ENCODE measurements around the gene TNNI3K. TPM values are rescaled to one million over a fixed set of nuclear protein-coding genes. Genes with fewer than 3 reads are reported as not detected.

The TNNI3K gene
- total and polyA plus RNA-seq, 10 of the 15 experiments (the other 5 are each of a cell fraction or from before 2014, with no cell fraction given), result 0.14 to 1.6 (median 0.44) TPM; not detected in 4

DNA sequence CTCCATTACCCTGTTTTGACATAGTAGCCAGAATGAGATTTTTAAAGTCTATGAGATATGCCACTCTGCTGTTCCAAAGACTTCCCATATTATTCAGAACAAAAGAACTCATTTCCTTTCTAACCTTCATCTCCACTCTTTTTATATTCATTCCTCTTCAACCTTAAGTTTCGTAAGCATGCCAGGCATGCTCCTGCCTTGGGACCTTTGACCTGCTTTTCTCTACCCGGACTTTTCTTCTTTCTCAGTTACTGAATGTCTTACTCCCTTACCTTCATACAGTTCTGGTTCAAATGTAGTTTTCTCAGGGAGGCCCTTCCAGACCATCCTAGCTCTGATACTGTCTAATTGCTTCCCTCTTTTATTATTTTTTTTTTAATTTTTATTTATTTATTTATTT lies 81.1 kb downstream of the TNNI3K start:
- ChIA-PET SMC1A (ENCODE audit: uncharacterized antibody, unreplicated experiment) (interaction anchor here (0.6 kb wide), 1 partner anchor 9 kb away, joined by 3 read pairs; no protein-coding TSS in a partner anchor), CTCF (no interaction called here), RAD21 (ENCODE audit: unreplicated experiment) (no interaction called here), POLR2A (no interaction called here)
- Histone ChIP-seq H3K9me3 (replicated peaks; ENCODE audit: control insufficient read depth, insufficient read depth, low read length) (no peaks in the 10 kb centered on the region), H3K27ac (ENCODE audit: control insufficient read depth, insufficient read depth) (no peak overlapping the region), H3K36me3 (ENCODE audit: control insufficient read depth in 2 of 2, insufficient read depth in 2 of 2, low read length in 1 of 2) (no peaks in the 10 kb centered on the region), H2AFZ (ENCODE audit: control insufficient read depth, low read depth, low read length) (no peak overlapping the region), H4K20me1 (ENCODE audit: control insufficient read depth, insufficient read depth) (no peaks in the 10 kb centered on the region), H3K79me2 (ENCODE audit: control insufficient read depth, insufficient read depth, low read length) (no peaks in the 10 kb centered on the region), H3K27me3 (replicated peaks in 1 of 2; ENCODE audit: control insufficient read depth in 2 of 2, insufficient read depth in 2 of 2, low read length in 1 of 2) (peaks cover 0 to 1% of the 10 kb centered on the region in 2 experiments; a peak in 1 of 4 replicates), H3K9ac (ENCODE audit: control insufficient read depth, insufficient read depth, low read length) (no peak overlapping the region), H3K4me1 (ENCODE audit: control insufficient read depth, insufficient read depth, low read length) (no peaks in the 10 kb centered on the region), H3K4me3 (no peak overlapping the region), H3K4me2 (ENCODE audit: control insufficient read depth, insufficient read depth) (no peak overlapping the region)
- no peak for DNase-seq (ENCODE audit: low read depth, low spot score)
- ATAC-seq, result no peak
- intact Hi-C loops (cut with micrococcal nuclease; ENCODE audit: unreplicated experiment) (no loop called here), in situ Hi-C loops (cut with MboI) (no loop called here)
- FAIRE-seq, result no peak
- TF ChIP-seq SPI1 (IDR thresholded peaks at IDR 0.05; ENCODE audit: borderline replicate concordance, insufficient read depth, low read depth, low read length) (no peak), ETV6 (conservative IDR thresholded peaks at IDR 0.05 in 1 of 2, IDR thresholded peaks at IDR 0.05 in 1 of 2; ENCODE audit: borderline replicate concordance in 1 of 2, low read depth in 1 of 2) (no peak), SRF (IDR thresholded peaks at IDR 0.05; ENCODE audit: low read depth in 2 of 2, low read length in 2 of 2) (no peak), BRCA1 (IDR thresholded peaks at IDR 0.05; ENCODE audit: low read depth, low read length) (no peak), SP1 (IDR thresholded peaks at IDR 0.05; ENCODE audit: low read depth, low read length) (no peak), KDM1A (IDR thresholded peaks at IDR 0.05; ENCODE audit: borderline replicate concordance) (no peak), JUNB (IDR thresholded peaks at IDR 0.05) (no peak), NR2C2 (IDR thresholded peaks at IDR 0.05; ENCODE audit: borderline replicate concordance, control insufficient read depth, insufficient read length, low read depth) (no peak), KAT2A (conservative IDR thresholded peaks at IDR 0.05; ENCODE audit: control insufficient read depth, low read depth, low read length) (no peak), NFYA (IDR thresholded peaks at IDR 0.05; ENCODE audit: borderline replicate concordance, low read depth, low read length) (no peak), SIX5 (IDR thresholded peaks at IDR 0.05; ENCODE audit: low read depth, low read length, severe bottlenecking) (no peak), ZSCAN29 (IDR thresholded peaks at IDR 0.05) (no peak)
- TF ChIP-seq, protein P1, sequence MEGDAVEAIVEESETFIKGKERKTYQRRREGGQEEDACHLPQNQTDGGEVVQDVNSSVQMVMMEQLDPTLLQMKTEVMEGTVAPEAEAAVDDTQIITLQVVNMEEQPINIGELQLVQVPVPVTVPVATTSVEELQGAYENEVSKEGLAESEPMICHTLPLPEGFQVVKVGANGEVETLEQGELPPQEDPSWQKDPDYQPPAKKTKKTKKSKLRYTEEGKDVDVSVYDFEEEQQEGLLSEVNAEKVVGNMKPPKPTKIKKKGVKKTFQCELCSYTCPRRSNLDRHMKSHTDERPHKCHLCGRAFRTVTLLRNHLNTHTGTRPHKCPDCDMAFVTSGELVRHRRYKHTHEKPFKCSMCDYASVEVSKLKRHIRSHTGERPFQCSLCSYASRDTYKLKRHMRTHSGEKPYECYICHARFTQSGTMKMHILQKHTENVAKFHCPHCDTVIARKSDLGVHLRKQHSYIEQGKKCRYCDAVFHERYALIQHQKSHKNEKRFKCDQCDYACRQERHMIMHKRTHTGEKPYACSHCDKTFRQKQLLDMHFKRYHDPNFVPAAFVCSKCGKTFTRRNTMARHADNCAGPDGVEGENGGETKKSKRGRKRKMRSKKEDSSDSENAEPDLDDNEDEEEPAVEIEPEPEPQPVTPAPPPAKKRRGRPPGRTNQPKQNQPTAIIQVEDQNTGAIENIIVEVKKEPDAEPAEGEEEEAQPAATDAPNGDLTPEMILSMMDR (IDR thresholded peaks at IDR 0.05 in 2 of 3, conservative IDR thresholded peaks at IDR 0.05 in 1 of 3; ENCODE audit: control insufficient read depth in 2 of 3, extremely low read depth in 1 of 3, insufficient read depth in 1 of 3, low read depth in 3 of 3, low read length in 3 of 3), result no peak
- BruUV-seq (replicated peaks), result no TSS peak
- WGBS (ENCODE audit: insufficient coverage, insufficient replicate concordance, low lambda C conversion rate, missing lambda C conversion rate), result 88% methylated on average over 2 of the region's 2 CpGs

Measured in GM12878 (cell line).